HL-60/S4 treated with phorbol 12-myristate 13-acetate at 8.2 ng/mL for 4 days and 3 days (cell line): Measurements from ENCODE around the gene OCA2.
"Not testable (repeated sequence)": the region's sequence is repeated elsewhere in the genome, so short reads cannot be mapped to it uniquely, and the experiment has no call there.

Experiments
- in situ Hi-C: fragments of 300-500 bp; cut with MboI; formaldehyde crosslinking; loops from 2 replicates; pipeline ENCODE4 v1.15.0; 2022; ENCODE audit warnings: low sequenced_read_pairs

OCA2 gene

GRCh38 chr15:27958911-27959578 is 140.1 kb downstream of the OCA2 start:
- in situ Hi-C loops = no loop called here

DNA sequence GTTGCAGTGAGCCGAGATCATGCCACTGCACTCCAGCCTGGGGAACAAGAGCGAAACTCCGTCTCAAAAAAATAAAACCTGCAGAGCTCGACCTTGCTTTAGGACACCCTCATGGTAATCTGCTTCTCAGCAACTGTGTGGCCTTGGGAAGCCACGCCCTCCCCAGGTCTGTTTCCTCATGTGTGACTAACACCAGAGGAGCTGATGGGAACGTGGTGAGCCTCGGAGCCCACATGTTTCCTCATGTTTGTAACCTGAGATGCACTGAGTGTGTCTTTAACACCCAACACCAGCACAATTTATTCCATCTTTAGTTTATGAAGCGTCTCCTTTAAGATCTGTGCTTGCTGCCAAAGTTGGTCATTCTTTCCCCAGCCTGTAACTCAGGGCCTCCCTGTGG is 142.8 kb downstream of the OCA2 start:
- in situ Hi-C loops = no loop called here

GRCh38 chr15:27955087-27955486 is 144.0 kb downstream of the OCA2 start:
- in situ Hi-C loops = no loop called here

- in situ Hi-C loops = not testable (repeated sequence)
These were observed 146.5 kb downstream of the OCA2 start for GRCh38 chr15:27952593-27952992.

DNA sequence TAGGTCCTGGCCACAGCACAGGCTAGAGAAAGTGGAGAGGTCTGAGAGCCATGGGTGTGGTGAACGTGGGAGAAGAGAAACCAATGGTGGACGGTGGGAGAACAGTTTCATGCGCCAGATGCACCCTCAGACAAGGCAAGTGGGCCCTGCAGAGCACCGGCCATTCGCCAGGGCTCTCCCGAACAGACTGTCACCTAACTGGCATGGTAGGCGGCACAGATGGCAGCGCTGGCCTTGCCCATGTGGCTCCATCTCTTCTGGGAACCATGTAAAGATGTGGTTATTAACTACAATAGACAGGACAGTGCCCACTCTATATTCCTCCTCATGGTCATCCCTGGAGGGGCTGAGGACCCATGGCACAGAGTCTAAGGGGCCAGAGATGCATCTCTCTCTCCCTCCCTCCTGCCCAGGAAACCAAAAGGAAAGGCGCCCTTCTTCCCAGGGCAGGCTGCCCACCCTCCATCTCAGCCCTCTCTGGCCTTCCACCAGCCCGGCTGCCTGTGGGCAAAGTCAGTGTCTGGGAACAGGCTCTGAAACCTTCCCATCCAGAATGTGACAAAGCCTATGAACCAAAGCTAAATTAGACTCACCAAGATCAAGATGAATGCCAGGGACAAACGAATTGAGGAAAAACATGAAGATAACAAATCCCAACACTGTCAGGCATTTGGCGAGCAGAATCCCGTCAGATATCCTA is 147.8 kb downstream of the OCA2 start:
- in situ Hi-C loops = no loop called here

- in situ Hi-C loops = no loop called here
These were observed 150.0 kb downstream of the OCA2 start for GRCh38 chr15:27949089-27949488.

- in situ Hi-C loops = no loop called here
These were observed 159.9 kb downstream of the OCA2 start for GRCh38 chr15:27939246-27939645.

DNA sequence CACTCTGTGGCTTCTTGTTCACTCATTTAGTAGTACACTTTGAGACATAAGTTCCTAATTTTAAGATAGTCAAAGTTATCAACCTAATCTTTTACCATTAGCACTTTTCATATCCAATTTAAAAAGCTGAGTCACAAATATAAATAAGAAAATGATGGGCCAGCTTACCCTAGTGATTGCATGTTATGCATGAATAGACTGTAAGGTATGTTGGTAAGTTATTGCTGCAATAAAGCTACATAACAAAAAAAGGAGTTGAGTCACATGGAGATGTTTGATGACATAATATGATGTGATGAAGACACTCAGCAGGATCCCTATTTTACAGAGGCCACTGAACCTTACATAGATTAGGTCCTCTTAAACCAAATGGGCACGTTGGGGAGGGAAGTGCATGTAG is 161.3 kb downstream of the OCA2 start:
- in situ Hi-C loops = no loop called here

GRCh38 chr15:27936164-27936563 is 163.0 kb downstream of the OCA2 start:
- in situ Hi-C loops = no loop called here

- in situ Hi-C loops = no loop called here
These were observed 163.8 kb downstream of the OCA2 start for GRCh38 chr15:27935328-27935727.

GRCh38 chr15:27934782-27935181 is 164.3 kb downstream of the OCA2 start:
- in situ Hi-C loops = no loop called here

DNA sequence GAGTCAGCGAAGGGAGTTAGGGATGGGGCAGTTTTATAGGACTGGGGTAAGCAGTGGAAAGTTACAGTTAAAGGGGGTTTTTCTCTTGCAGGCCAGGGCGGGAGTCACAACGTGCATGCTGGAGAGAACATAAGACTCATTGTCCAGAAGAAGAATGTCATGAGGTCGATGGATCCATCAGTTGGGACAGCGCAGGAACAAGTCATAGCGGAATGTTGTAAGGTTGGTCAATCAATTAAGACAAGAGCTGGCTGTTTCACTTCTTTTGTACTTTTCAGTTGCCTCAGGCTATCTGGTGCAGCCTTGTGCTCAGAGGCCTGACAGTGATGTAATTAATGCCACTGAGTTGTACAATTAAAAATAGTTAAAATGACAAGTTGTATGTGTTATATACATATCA is 165.6 kb downstream of the OCA2 start:
- in situ Hi-C loops = no loop called here

DNA sequence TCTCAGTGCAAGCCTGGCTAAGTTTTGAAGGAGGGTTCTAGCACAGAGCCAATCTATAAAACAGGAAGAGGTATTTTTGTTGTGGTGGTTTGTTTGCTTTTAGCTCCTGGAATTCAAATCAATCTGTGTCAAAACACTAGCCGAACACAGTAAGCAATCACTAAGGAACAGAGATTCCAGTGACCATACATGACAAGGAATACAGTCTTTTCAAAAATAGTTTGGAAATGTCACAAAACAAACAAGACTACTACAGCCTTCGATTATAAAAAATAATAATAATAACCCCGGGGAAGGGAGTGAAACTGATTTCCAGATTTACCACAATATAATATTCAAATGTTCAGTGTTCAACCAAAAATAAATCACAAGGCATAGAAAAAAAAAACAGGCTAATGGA is 166.5 kb downstream of the OCA2 start:
- in situ Hi-C loops = no loop called here

GRCh38 chr15:27928386-27928785 is 170.7 kb downstream of the OCA2 start:
- in situ Hi-C loops = no loop called here

GRCh38 chr15:27912283-27912682 is 186.8 kb downstream of the OCA2 start:
- in situ Hi-C loops = no loop called here

DNA sequence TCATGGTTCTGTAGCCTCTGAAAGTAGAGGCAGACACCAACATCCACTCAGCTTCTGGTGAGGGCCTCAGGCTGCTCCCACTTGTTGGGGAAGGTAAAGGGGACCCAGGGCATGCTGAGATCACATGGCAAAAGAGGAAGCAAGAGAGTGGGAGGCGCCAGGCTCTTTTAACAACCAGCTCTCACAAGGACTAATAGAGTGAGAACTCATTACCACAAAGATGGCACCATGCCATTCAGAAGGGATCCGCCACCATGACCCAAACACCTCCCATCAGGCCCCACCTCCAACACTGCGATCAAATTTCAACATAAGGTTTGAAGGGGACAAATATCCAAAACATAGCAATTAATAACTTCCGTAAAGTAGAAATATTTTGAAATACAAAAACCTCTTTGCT is 192.3 kb downstream of the OCA2 start:
- in situ Hi-C loops = no loop called here

GRCh38 chr15:27903405-27903804 is 195.7 kb downstream of the OCA2 start:
- in situ Hi-C loops = no loop called here

- in situ Hi-C loops = no loop called here
These were observed 196.3 kb downstream of the OCA2 start for GRCh38 chr15:27902680-27903385.

GRCh38 chr15:27899583-27900285 is 199.4 kb downstream of the OCA2 start:
- in situ Hi-C loops = no loop called here

GRCh38 chr15:27897481-27897880 is 201.6 kb downstream of the OCA2 start:
- in situ Hi-C loops = no loop called here

DNA sequence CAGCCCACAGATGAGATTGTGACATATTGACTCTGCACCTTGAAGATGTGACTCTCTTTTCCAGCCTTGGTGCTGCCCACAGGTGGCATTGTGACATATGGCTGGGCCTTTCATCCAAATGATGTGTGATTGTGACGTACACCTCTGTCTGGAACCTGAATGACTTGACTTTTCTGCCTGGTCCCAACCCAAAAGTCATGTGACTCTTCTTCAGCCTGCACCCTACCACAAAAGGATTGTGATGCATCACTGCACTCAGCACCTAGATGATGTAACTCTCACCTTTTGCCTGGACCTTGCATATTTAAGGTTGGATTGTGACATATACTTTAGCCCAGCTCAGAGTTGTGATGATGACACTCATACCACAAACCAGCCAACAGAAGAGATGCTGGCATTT is 204.5 kb downstream of the OCA2 start:
- in situ Hi-C loops = no loop called here
